ENCODE measurements around the gene ARMH4.

The ARMH4 gene

DNA sequence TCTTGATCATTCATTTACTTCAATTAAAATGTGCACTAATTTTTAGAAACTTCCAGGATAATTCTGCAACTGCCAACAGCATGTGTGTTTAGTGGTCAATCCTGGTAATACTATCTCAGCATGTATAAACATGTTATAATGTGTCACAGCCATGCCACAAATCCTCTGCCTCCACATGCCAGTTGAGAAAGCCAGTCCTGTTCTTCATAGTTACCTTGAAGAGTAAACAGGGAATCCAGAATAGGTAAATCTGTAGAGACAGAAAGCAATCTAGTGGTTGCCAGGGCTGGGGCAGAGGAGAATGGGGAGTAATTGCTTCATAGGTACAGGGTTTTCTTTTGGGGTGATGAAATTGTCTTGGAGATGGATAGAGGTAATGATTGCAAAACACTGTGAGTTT is 85.9 kb downstream of the ARMH4 start:
- H3K27ac ChIP-seq: peak overlapping the region; percentile 40

DNA sequence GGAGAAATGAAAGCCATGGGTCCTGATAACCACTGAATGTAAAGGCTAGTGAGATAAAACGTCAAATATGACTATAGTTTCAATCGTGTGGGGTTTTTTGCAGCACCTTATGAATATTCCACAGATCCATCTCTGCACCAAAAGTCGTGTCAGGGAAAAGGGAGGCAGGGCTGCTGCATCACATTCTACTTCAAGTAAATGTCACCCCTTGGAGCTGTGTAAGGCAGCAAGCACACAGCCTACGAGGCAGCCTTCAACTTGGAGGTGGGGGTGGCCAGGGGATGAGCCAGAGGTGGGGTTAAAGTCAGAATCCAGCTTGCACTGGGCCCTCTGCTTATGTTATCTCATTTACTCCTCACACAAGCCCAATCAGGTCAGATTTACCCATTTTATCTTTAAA is 90.4 kb downstream of the ARMH4 start:
- DNase-seq (ENCODE audit: low read depth, low spot score): no peak

More for the DNA sequence above, 85.9 kb downstream of the ARMH4 start:
- DNase-seq (ENCODE audit: low read depth, low spot score): peak; percentile 71

DNA sequence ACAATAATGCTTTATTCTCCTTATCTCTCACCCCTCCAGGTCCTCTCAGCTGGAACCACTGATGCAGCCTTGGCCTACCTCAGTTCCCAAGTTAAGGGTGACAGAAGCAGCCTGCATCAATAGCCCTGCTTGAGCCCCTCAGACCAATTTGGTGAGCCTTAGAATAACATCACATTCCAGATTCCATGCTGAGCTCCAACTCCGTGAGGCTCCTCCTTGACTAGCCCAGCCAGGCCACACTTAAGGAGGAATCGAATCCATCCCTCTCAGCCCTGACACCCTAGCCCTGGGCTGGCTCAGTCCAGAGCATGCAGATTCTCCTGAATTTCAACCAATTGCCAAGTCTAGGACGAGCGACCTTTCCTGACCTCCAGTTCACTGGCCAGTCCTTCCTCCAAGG is 91.1 kb downstream of the ARMH4 start:
- H3K27ac ChIP-seq: no peak overlapping the region
- DNase-seq (ENCODE audit: low read depth, low spot score): no peak

More for the DNA sequence above, 90.4 kb downstream of the ARMH4 start:
- H3K27ac ChIP-seq: no peak overlapping the region

DNA sequence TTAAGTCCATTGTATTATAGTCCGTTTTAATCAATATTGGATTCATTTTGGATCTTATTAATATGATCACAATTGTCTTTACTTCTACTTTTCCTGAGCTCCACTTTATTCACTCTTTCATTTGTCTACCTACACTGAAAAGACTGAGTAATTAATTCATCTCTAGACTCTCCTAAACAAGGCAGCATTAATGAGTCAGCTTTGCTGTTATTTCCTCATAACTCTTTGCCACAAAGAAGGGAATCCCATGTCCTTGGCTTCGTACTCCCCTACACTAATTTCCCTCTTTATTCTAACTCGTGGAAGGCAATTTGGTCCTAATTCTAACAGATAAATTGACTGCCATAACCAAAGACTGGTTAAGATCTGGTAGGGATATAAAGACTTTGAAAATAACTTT is 91.9 kb downstream of the ARMH4 start:
- no peak for DNase-seq (ENCODE audit: low read depth, low spot score)
- H3K27ac ChIP-seq: no peak overlapping the region

DNA sequence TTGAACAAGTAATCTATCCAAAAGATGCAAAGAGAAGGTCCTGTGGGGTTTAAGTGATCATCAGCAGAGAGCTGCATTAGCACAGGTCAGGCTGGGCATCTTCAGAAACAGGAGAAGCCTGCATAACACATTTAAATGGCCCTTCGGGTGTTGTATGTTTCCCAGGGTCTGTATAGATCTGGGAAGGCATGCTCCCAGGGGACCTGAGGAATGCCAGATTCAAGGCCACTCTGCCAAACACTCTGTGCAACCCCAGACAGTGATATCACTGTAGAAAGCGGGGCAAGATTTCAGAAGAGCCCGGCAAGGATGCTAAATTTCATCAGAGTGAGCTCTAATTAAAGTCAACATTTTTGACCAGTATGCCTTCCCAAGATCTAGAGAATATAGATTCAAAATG is 92.9 kb downstream of the ARMH4 start:
- DNase-seq (ENCODE audit: low read depth, low spot score): no peak
- H3K27ac ChIP-seq: no peak overlapping the region

DNA sequence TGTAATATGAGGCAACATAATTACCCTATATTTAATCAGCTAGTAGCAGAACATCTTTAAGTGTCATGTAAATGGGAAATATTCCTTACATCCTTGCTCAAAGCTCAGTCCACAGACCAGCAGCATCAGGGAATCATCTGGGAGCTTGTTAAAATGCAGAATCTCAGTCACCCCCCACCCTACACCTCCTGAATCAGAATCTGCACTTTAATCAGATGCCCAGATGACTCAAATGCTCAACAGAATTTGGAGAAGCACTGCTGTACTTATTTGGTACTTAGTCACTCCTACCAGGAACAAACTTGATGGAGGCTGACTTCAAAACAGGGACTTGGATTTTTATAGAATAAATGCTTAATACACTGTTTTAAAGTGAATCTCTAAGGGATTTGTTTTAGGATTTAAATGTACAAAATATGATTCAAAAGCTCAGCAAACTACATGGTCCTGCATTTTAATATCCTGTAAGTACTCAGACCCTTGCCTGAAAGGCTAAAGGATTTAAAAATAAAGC is 96.5 kb downstream of the ARMH4 start:
- no peak overlapping the region for H3K27ac ChIP-seq
- no peak for DNase-seq (ENCODE audit: low read depth, low spot score)

DNA sequence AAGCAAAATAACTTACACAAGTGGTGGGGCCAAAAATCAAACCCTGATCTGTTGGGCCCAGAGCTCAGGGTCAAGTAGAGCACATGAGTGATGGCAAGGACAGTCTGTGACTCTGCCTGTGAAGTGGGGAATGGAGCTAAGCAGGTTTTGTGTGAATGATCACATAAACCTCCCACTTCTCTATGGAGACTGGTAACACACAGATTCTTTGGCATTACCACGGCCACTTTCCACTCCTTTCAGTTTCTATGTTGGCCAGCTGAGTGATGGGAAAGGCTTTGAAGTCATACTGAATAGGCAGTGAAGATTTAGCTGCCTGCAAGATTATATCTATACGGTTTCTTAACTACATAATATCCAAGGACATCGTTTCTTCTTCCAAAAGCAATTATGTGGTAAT is 97.9 kb downstream of the ARMH4 start:
- DNase-seq (ENCODE audit: low read depth, low spot score): no peak
- no peak overlapping the region for H3K27ac ChIP-seq

DNA sequence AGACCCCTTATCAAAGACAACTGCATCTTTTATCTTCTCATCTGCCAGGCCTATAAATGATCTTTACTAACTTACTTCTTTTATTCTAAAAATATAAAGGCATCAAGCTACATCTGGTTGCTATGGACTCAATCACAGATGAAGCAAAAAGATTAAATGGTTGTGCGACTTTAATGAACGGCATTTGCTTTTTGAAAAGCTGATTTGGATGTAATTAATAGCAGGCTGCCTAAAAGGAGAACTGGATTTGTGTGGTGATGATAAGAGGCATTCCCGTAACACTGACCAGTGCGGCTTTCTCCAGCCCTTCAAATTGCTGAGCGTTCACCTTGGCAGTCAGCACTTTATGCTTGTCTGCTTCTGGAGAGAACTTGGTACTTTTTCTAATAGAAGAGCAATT is 103.8 kb downstream of the ARMH4 start:
- DNase-seq (ENCODE audit: low read depth, low spot score): no peak
- H3K27ac ChIP-seq: no peak overlapping the region

DNA sequence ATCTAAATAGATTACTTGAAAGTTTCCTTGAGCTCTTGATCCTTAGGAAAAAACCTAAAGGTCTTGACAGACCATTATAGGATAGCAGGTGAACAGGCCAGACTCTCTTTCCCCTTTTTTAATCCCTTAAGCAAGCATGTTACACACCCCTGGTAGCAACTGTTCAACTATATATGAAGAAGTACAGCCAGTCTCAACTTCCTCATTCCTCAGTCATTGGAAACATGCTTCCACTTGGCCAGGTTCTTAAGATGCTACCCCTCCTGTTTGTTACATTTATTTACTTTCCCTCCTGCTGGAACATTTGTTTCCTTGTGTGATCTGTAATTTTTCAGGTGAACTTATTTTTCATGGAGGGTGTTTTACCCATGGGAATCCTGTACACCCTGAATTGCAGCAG is 124.1 kb downstream of the ARMH4 start:
- H3K27ac ChIP-seq: peak overlapping the region; percentile 41
- peak; percentile 14 for DNase-seq (ENCODE audit: low read depth, low spot score)

DNA sequence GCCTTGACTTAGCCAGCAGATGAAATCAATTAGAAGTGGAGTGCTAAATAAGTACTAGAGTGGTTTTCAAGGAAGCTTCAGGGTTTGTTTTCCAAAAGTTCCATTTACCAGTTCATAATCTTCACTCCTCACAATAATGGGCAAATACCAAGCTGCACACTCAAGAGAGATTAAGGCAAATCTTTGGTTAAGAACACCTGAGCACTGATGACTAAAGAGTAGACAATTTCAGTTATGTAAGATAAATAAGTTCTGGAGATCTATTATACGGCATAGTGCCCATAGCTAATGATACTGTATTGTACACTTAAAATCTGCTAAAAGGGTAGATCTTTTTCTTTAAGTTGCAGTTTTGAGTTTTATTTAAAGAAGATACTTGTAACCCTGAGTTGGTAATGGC is 125.0 kb downstream of the ARMH4 start:
- H3K27ac ChIP-seq: peak overlapping the region; percentile 41
- no peak for DNase-seq (ENCODE audit: low read depth, low spot score)

DNA sequence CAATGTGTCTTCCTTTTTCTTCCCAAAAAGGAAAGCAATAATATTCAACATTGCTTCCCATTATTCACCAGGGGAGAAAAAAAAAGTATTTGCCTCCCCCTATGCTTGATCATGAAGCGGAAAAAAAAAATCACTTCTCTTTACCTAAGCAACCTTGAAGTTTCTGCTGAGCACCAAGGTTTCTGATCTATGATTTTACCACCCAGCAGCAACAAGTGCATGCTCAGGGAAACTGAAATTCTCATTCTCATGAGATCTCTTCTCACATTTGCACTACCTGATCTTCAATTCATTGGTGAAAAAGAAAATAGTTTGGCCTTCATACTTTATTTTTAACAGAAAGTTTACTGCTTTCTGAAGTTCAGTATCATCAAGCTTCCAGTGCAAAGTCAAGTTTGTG is 125.8 kb downstream of the ARMH4 start:
- DNase-seq (ENCODE audit: low read depth, low spot score): no peak
- no peak overlapping the region for H3K27ac ChIP-seq

DNA sequence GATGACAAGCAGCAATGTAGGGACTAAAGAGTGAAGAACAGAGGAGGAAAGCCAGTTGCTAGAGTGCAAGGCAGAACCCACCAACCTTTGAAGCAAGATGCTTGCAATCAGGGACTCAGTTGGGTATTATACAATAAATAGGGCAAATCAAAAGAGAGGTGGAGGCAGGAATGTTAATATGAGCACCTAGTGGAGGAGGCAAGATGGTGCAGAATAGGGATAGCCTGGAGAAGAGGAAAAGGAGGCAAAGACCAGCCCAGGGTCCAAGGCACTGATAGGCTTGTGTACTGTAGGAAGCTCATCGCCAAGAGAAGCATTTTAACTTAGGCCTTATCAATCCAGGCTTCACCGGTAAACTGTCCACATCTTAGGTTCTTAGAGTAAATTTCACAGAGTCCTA is 137.2 kb downstream of the ARMH4 start:
- H3K27ac ChIP-seq: no peak overlapping the region
- DNase-seq (ENCODE audit: low read depth, low spot score): no peak

DNA sequence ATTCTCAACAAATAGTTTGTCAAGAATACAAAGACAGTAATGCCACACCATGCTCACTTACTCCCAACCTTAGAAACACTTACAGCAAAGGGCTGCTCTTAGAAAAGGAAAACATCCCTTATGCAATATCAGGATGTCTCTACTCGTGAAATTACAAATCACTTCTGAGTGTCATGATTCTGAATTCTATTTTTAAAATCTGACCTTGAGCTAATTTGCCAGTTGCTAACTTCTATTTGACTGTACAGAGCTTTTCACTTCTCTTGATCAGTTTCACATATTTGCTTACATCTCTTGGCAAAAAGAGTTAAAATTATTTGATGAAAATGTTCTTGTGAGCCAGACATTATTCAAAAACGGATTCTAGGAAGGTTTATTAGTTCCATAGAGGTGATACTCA is 149.4 kb downstream of the ARMH4 start:
- DNase-seq (ENCODE audit: low read depth, low spot score): no peak
- no peak overlapping the region for H3K27ac ChIP-seq

DNA sequence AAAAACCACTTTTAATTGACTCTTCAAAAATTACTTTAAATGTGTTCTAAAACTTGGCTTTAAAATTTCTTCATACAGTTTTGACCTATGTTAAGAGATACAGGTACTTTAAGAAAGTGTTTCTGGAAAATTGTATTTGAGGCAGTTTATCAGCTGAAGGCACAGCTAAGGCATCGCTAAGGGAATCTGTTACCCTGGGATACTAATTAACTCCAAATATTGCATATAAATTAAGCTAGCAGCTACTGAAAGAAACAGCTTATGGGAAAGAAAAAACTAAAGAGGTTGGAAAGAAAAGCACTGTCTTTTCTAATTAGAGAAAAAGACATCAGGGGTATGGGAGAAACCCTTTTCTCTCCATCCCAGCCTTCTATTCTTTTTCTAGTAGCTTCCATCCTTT is 152.0 kb downstream of the ARMH4 start:
- DNase-seq (ENCODE audit: low read depth, low spot score): no peak
- no peak overlapping the region for H3K27ac ChIP-seq

DNA sequence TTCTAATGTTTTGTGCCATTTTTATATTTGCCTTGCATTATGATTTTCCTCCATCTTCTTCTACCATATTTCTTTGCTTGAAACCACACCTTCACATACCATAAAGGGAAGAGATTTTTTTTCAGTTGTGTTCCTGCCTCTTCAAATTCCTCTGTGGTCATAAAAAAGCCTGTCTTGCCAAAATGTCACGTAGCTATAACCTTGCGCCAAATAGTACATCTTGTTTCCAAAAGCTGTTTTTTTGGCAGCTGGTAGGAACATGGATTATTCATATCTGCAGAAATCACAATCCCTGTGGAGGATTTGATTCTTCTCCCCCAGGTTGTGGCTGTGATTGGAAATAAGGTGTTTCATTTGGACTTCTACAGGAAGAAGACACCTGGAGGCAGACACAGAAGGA is 152.5 kb downstream of the ARMH4 start:
- no peak overlapping the region for H3K27ac ChIP-seq
- no peak for DNase-seq (ENCODE audit: low read depth, low spot score)

DNA sequence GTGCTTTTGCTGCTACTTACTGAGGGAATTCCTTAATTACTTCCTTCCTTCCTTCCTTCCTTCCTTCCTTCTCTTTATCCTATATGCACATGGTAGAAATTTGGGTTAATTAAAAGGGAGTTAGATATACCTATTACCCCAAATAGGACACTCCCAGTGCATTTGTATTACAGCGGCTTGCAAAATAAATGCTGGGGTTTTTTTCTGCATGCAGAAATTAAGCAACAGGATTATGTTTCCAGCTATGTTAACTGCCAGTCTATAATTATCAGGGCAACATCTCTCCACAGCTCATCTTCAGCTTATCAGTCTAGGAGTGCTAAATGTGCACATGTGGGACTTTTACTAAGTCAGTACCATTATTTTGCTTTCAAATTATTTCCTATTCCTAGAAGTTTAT is 153.2 kb downstream of the ARMH4 start:
- DNase-seq (ENCODE audit: low read depth, low spot score): no peak
- no peak overlapping the region for H3K27ac ChIP-seq

DNA sequence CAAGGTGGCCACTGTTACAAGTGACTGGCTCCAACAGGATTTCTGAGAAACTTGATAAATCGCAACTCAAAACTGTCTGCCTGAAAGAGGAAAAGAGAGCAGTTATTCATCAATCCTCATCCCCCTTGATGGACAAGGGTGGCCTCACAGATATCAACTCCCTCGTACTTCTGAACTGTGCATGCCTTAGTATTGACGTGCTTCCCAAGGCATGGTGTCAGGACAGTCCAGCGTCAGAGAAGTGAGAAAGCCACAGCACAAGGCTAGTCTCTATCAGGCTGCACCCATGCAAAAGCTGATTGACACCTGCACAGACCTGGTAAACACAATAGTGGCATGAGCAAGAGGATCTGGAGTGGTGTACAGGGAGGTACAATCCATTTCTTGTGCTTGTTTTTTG is 160.7 kb downstream of the ARMH4 start:
- no peak overlapping the region for H3K27ac ChIP-seq
- no peak for DNase-seq (ENCODE audit: low read depth, low spot score)

DNA sequence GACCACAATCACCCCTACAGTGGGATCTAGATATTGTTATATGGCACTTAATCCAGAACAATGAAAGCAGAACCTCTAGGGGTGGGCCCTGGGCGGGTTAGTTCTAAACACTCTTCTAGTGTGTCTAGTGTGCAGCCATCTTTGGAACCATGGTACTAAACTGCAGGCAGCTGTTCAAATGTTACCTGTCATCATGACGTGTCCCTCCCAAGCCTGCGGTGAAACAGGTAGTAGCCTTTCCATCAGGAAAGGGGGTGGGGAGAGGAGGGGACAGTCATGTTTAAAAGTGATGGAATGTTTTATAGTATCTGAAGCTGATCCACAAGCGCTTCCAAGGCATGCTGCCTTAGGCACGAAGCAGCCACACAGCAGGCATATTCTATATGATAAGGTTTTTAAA is 163.6 kb downstream of the ARMH4 start:
- no peak for DNase-seq (ENCODE audit: low read depth, low spot score)

DNA sequence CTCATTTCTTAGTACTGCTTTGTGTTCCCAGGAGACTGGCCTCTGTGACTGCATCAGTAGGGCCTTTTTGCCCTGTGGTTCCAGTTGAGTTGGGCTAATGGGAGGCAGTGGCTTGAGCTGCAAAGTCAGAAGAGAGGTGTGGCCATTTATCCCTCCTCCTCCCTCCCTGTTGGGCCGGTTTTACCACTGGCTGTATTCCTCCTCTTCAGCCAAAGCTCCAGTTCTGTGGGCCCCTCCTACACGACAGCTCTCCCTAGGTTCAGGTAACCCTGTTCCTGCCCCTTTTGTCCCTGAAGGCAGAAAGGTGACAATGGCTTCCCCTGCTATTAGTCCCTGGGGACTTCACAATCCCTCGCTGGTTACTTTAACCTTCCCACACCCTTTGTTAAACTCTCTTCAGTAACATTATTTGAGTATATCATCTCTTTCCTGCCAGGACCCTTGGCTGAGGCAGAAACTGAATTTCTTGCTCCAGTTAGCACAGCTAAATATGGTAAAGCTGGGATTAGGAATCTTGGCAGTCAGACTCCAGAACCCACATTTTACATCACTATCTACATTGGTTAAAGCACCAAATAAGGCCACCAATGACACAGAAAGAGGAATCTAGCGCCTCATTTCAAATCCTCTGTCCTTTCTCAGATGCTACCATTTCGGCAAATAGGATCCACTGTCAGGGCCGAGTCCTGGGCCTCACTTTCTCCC is 164.3 kb downstream of the ARMH4 start:
- H3K27ac ChIP-seq: no peak overlapping the region
- DNase-seq (ENCODE audit: low read depth, low spot score): no peak

More for the DNA sequence above, 163.6 kb downstream of the ARMH4 start:
- no peak overlapping the region for H3K27ac ChIP-seq

DNA sequence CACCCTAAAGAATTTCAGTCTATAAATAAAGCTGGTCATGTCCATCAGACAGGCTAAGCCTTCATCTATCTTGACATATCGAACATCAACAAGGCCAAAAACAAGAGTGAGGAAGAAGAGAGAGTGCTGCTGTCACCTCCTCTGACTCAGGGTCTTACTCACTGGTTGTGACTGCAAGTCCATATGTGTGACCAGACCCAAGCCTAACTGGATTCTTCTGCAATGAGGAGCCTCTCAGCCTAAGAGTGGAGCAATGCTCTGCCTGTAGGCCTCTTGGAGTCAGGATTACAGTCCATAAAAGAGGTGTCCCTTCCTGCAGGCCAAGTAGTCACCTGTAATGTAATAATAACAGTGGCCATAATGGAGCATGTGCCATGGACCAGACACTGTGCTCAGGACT is 165.0 kb downstream of the ARMH4 start:
- DNase-seq (ENCODE audit: low read depth, low spot score): no peak
- H3K27ac ChIP-seq: no peak overlapping the region

DNA sequence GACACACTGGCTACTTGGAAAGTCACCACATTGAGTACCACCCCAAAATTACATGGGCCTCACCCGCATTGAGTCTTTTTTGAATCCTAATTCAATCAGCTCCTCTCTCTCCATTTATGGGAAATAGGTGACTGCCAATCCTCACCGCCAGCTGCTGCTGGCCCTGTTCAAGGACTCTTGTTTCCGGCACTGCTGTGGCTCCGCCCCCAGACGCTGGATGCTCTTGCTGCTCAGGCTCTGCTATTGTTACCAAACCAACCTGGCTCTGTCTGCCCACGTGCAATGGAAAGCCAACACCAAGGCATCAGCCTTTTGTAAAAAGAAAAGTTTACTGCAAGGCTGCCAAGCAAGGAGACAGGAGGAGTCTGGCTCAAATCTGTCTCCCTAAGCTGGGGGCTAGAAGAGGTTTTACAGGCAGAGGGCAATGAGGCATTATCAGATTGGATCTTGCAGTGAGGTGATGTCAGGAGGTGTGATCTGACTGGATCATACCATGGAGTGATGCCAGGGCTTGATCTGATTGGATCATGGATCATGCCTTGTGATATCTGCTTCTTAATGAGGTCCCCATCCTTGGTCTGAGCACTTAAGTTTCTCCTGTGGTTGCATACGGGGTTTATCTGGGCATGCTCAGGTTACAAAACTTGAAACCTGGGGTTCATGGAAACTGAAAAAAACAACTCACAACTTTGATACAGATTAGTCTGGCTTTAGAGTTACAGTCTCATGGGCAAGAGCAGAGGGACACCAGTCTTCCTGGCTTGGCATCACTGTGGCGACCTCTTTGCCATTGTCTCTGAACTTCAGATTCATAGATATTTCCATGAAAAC is 169.0 kb downstream of the ARMH4 start:
- DNase-seq (ENCODE audit: low read depth, low spot score): no peak

More for the DNA sequence above, 169.0 kb downstream of the ARMH4 start:
- no peak overlapping the region for H3K27ac ChIP-seq
